HEK293 (cell line): ENCODE results near the gene GGPS1.

Experiments used
- CTCF ChIP-seq: fragments of 450-650 bp; formaldehyde crosslinking; IDR thresholded peaks from 2 replicates; pipeline ENCODE4 v1.5.1; 2016; ENCODE audit warnings: missing biosample characterization, missing genetic modification characterization
- SP2 ChIP-seq: fragments of 450-650 bp; formaldehyde crosslinking; IDR thresholded peaks from 2 replicates; pipeline ENCODE4 v1.5.1; 2016; ENCODE audit warnings: missing biosample characterization, missing genetic modification characterization
- ZNF114 ChIP-seq: fragments of 450-650 bp; formaldehyde crosslinking; IDR thresholded peaks from 2 replicates; pipeline ENCODE4 v1.5.0; 2017; ENCODE audit warnings: missing biosample characterization, missing genetic modification characterization
- ZNF184 ChIP-seq: fragments of 450-650 bp; IDR thresholded peaks from 2 replicates; pipeline ENCODE4 v1.5.1; 2018; ENCODE audit warnings: missing biosample characterization, mild to moderate bottlenecking, missing genetic modification characterization
- ZNF266 ChIP-seq: fragments of 450-650 bp; formaldehyde crosslinking; IDR thresholded peaks from 2 replicates; pipeline ENCODE4 v1.5.1; 2016; ENCODE audit warnings: missing biosample characterization, missing genetic modification characterization, low read depth
- ZNF530 ChIP-seq: fragments of 450-650 bp; formaldehyde crosslinking; IDR thresholded peaks from 2 replicates; pipeline ENCODE4 v1.5.1; 2016; ENCODE audit warnings: low read depth, missing biosample characterization, missing genetic modification characterization
- ZSCAN23 ChIP-seq: fragments of 450-650 bp; formaldehyde crosslinking; IDR thresholded peaks from 2 replicates; pipeline ENCODE4 v1.5.1; 2016; ENCODE audit warnings: missing biosample characterization, missing genetic modification characterization
- TF ChIP-seq, protein P1 (sequence below): IDR thresholded peaks from 2 replicates; pipeline ENCODE4 v1.6.1; 2011; ENCODE audit warnings: mild to moderate bottlenecking, low read depth, low read length, borderline replicate concordance

GRCh38 chr1:235343726-235344125 lies 15.4 kb downstream of the GGPS1 start:
- TF ChIP-seq, protein P1, sequence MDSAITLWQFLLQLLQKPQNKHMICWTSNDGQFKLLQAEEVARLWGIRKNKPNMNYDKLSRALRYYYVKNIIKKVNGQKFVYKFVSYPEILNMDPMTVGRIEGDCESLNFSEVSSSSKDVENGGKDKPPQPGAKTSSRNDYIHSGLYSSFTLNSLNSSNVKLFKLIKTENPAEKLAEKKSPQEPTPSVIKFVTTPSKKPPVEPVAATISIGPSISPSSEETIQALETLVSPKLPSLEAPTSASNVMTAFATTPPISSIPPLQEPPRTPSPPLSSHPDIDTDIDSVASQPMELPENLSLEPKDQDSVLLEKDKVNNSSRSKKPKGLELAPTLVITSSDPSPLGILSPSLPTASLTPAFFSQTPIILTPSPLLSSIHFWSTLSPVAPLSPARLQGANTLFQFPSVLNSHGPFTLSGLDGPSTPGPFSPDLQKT = no peak
- no peak for TF ChIP-seq ZNF266
- no peak for TF ChIP-seq CTCF (tag by site-specific recombination)
- no peak for TF ChIP-seq ZNF530 (tag by site-specific recombination)
- TF ChIP-seq ZNF184 (tag by site-specific recombination) = no peak
- no peak for TF ChIP-seq ZSCAN23 (tag by site-specific recombination)
- no peak for TF ChIP-seq ZNF114 (tag by site-specific recombination)
- no peak for TF ChIP-seq SP2 (tag by site-specific recombination)
